GM21526 (cell line): ENCODE results near the gene TBC1D4.
A peak's percentile ranks its signal among the peaks of the same experiment; 100 is the strongest.
"Not testable (repeated sequence)": the region's sequence is repeated elsewhere in the genome, so short reads cannot be mapped to it uniquely, and the experiment has no call there.

Experiments
- ATAC-seq: cut with Tn5 transposase; IDR thresholded peaks from one replicate; pipeline ENCODE4 v1.9.1; 2021; ENCODE audit warnings: moderate library complexity; ENCODE audit not compliant: unreplicated experiment, low FRiP score

The TBC1D4 gene

GRCh38 chr13:75454497-75454896 lies 27.5 kb downstream of the TBC1D4 start:
- no peak for ATAC-seq

DNA sequence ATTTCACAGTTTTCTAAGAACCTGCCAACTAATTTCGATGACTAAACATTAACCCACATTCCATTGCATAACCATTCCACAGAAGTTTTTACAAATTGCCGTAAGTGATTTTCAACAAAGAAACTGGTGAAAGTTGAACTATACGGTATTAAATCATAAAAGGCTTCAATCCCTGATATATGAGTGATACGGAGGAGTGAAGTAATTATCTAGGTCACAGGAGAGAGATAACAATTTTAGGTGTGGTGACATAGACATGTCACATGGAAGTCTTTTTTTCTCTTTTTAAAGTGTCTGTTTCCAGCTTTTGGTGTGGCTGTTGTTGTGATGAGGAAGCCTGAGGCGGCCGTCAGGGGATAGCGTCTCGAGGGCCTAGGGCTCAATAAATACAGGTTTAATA lies 29.4 kb downstream of the TBC1D4 start:
- no peak for ATAC-seq

- ATAC-seq, result no peak
These were observed 34.5 kb downstream of the TBC1D4 start for GRCh38 chr13:75447493-75447892.

- no peak for ATAC-seq
These were observed 35.1 kb downstream of the TBC1D4 start for GRCh38 chr13:75446874-75447273.

DNA sequence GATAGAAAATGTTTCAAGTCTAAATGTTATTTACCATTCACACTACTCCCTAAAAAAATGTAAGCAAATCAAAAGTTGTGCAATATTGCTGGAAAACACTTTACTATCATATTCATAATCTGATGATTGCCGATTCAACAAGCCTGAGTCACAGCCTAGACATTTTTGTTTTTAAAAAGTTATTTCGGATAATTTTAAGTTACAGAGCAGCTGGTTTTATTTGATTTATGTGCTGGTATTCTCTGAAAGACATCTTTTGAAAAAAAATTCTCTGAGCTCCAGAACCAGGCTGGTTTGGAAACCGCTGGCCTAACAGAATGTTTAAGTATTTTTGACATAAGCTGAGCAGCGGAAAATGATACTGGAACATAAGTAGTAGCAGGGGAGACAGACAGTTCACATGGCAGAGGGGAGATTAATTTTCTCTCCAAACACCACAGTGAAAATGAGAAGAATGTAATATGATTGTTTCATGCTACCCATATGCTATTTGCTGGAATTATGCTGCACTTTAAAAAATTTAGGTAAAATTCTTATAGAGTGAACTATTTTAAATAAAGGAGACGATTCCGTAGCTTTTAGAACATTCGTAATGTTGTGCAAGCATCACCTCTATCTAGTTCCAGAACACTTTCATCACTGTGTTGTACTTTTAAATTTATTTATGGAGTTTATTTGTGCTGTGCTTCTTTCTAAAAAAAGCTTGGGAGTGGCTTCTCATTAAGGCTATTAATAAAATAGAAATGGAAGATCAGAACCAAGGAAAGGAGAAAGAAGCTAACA lies 36.1 kb downstream of the TBC1D4 start:
- ATAC-seq, result no peak

GRCh38 chr13:75444016-75444415 lies 38.0 kb downstream of the TBC1D4 start:
- ATAC-seq, result no peak

DNA sequence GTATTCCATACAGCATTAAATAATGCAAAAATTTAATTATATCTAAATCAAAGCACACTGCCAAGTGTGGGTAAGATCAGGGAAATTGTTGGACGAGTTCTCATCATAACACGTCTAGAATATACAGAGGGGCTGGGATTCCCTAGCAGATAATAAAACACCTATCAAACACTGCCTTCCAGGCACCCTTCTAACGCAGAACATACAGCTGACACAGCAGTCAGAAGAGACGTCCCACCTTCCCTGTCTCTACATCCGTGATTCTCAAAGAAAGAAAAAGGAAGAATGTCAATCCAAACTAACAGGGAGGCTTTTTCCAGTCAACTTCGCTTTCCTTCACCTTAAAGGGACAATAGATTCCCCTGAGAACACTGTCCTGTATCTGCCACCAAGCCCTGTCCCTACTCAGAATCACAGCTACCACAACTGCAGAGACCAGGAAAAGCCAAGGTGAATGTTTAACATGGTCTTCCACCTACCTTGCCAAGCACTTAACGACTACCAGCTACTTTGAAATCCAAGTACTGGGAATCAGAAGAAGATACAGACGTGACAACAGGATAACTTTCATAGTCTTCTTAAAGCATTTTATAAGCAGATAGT lies 38.5 kb downstream of the TBC1D4 start:
- ATAC-seq, result no peak

GRCh38 chr13:75442736-75443234 lies 39.2 kb downstream of the TBC1D4 start:
- ATAC-seq, result no peak

DNA sequence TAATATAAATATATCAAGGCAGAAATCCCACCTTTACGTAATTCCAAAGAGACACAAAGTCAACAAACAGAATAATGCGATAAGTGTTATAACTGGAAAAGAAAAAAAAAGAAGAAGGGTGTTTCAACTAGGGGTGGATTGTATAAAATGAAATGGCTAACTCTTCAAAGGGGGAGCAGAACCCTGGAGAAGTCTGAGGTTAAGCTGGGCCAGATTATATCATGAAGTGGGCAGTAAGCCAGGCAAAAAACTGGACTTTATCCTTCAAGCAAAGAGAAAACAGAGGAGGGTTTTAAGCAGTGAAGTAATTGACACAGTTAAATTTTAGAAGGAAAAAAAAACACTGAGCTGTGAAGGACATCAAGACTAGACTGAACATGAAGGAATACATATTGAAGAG lies 41.9 kb downstream of the TBC1D4 start:
- ATAC-seq, result no peak

DNA sequence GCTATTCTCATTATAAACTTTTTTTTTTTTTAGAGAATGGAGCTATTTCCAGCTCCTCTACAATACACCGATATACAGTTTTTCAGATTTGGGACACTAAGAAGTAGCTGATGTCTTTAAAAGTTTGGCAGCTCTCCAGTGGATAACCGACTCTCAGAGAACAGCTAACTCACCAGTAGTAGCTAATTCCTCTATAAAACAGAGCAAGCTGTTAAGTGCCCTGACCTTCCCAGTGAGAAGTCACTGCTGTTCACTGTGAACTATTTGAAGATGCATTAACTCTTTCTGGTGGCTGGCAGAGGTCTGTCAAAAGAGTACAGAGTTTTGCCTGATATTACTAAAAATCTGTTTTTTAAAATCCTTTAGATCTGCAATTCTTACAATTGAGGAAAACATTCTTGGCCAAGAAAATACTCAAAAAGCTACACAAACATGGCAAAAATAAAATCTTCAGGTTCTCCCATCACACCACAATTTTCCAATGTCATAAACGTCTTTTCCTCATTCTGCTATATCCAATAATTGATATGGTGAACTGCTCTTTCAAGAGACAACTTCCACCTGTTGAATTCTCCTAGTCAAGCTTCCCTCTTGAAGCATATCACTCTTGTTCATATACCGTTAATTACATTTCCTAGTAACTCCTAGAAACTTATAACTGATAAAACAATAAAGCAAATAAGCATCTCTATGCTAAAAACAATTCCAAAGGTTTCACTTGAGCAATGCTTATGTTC lies 44.2 kb downstream of the TBC1D4 start:
- ATAC-seq, result no peak

GRCh38 chr13:75434126-75434525 lies 47.8 kb downstream of the TBC1D4 start:
- not testable (repeated sequence) for ATAC-seq

- no peak for ATAC-seq
These were observed 49.1 kb downstream of the TBC1D4 start for GRCh38 chr13:75432811-75433244.

DNA sequence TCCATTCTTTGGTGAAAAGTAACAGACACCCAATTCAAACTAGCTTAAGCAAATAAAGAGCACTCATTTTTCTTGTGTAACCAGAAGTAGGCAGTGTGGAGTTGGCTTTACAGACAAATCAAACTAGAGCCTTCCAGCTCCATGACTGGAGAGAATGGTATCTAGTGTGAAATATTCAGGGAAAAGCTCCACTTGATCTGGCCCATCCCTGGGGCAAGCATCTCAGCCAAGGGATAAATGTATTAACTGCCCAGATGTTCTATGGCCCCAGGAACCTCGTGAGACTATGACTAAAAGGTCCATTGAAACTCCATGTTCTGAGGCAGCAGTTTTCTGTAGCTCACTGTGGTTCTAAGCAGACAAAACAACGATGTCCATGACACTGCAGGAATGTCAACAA lies 49.9 kb downstream of the TBC1D4 start:
- no peak for ATAC-seq

DNA sequence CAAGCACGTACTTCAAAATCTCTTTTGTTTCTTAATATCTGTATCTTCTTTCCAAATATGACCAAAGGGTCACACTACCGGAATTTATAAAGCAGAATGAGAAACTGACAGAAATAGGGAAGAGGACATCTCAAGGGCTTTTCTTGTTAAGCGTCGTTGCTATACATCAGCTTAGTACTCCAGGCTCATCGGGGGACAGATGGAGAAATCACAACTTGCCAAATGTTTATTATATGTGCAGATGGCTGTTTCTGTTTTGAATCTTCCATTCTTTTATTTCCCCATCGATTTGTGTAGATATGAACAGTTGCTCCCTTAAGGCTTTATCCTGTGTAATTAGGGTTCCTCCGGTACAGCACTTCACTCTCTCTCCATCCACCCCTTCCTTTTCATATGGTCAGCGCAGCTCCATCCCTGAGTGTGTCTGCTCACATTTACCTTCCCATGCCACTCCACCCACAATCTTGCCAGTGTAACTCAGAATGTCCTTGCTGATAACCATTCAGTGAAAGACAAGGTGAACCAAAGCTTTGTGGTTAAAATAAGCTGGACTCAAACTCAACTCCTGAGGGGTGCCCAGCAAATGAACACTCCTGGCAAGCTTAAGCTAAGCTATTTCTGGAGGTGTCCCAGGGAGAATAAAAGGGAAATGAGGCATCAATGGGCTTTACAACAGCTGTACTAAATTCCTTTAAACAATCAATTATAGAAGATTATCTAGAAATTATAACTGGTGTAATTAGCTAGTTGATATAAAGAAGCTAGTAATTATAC lies 51.3 kb downstream of the TBC1D4 start:
- no peak for ATAC-seq

GRCh38 chr13:75426421-75426820 lies 55.5 kb downstream of the TBC1D4 start:
- no peak for ATAC-seq

- ATAC-seq, result peak; percentile 65
These were observed 56.6 kb downstream of the TBC1D4 start for GRCh38 chr13:75425216-75426009.

- no peak for ATAC-seq
These were observed 58.0 kb downstream of the TBC1D4 start for GRCh38 chr13:75423946-75424345.

- no peak for ATAC-seq
These were observed 59.9 kb downstream of the TBC1D4 start for GRCh38 chr13:75422028-75422427.

DNA sequence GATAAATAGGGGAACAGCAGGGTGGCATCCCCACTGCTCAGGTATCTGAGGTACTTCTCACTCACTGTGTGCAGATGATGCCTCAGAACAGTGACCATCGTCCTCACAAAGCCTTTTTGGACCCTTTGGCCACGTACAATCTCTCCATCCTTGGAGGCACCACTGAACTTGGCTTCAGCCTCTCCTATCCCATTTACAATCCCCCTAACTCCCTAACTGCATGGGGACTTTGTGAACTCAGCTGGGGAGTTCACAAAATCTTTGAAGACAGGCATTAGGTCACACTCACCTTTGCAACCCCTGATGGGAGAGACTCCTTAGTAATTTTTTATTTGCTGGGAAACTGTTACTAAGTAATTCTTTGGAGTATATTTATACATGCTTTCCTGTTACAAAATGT lies 60.8 kb downstream of the TBC1D4 start:
- ATAC-seq, result no peak

- no peak for ATAC-seq
These were observed 62.3 kb downstream of the TBC1D4 start for GRCh38 chr13:75419656-75420055.
